ENCODE data around the gene ATOH7.
"Not testable (repeated sequence)": the region's sequence is repeated elsewhere in the genome, so short reads cannot be mapped to it uniquely, and the experiment has no call there.

ATOH7 gene

DNA sequence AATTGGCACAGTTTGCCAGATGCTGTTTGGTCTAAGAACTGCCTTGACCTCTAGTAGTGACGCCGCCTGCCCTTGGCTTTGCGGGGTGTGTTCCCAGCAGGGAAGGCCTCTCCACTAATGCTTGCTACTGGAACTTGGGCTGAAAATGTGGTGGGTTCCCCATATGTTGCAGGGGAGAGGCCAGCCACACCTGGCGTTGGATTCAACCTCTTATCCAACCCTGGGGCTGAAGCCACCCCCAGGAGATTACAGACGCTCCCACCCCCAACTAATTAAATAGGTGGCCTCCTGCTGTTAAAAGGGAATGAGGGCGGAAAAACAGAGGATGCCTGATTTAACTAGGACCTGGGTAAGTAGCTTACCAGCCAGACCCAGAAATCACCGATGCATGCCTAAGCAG, 19.2 kb upstream of the ATOH7 start:
- TF ChIP-seq, protein P1, sequence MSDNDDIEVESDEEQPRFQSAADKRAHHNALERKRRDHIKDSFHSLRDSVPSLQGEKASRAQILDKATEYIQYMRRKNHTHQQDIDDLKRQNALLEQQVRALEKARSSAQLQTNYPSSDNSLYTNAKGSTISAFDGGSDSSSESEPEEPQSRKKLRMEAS (IDR thresholded peaks at IDR 0.05; ENCODE audit: low read depth, low read length): no peak
- TF ChIP-seq, protein P2, sequence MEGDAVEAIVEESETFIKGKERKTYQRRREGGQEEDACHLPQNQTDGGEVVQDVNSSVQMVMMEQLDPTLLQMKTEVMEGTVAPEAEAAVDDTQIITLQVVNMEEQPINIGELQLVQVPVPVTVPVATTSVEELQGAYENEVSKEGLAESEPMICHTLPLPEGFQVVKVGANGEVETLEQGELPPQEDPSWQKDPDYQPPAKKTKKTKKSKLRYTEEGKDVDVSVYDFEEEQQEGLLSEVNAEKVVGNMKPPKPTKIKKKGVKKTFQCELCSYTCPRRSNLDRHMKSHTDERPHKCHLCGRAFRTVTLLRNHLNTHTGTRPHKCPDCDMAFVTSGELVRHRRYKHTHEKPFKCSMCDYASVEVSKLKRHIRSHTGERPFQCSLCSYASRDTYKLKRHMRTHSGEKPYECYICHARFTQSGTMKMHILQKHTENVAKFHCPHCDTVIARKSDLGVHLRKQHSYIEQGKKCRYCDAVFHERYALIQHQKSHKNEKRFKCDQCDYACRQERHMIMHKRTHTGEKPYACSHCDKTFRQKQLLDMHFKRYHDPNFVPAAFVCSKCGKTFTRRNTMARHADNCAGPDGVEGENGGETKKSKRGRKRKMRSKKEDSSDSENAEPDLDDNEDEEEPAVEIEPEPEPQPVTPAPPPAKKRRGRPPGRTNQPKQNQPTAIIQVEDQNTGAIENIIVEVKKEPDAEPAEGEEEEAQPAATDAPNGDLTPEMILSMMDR (IDR thresholded peaks at IDR 0.05; ENCODE audit: low read depth, low read length): no peak
- no peak for TF ChIP-seq POLR2A (IDR thresholded peaks at IDR 0.05; ENCODE audit: extremely low read depth, insufficient read length)
- no peak for TF ChIP-seq MYC (IDR thresholded peaks at IDR 0.05; ENCODE audit: low read depth, low read length)
- no peak overlapping the region for H3K4me3 ChIP-seq (ENCODE audit: low read depth, low read length)
- DNase-seq (ENCODE audit: low read depth): no peak

DNA sequence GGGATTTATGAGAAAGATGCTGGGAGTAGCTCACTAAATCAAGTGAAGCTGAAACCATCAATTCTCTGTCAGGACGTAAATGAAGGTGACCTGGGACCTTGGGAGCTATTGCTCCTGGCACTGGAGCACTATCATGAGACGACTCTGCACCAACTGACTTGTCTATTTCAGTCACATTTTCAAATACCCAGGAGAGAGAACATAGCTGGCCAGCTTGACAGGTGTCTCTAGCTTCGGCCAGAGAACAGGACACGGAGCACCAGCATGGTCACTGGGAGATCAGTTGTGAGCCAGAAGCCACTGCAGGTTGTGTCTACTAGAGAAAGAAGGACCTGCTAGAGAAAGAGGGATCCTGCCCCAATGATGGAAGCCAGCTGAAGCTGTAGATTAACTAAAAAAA, 17.4 kb upstream of the ATOH7 start:
- TF ChIP-seq, protein P2 (IDR thresholded peaks at IDR 0.05; ENCODE audit: low read depth, low read length): no peak
- TF ChIP-seq, protein P1 (IDR thresholded peaks at IDR 0.05; ENCODE audit: low read depth, low read length): no peak
- TF ChIP-seq MYC (IDR thresholded peaks at IDR 0.05; ENCODE audit: low read depth, low read length): no peak
- no peak for TF ChIP-seq POLR2A (IDR thresholded peaks at IDR 0.05; ENCODE audit: extremely low read depth, insufficient read length)
- no peak for DNase-seq (ENCODE audit: low read depth)
- H3K4me3 ChIP-seq (ENCODE audit: low read depth, low read length): no peak overlapping the region

- H3K4me3 ChIP-seq (ENCODE audit: low read depth, low read length): no peak overlapping the region
- TF ChIP-seq, protein P2 (IDR thresholded peaks at IDR 0.05; ENCODE audit: low read depth, low read length): no peak
- TF ChIP-seq POLR2A (IDR thresholded peaks at IDR 0.05; ENCODE audit: extremely low read depth, insufficient read length) (no peak), MYC (IDR thresholded peaks at IDR 0.05; ENCODE audit: low read depth, low read length) (no peak)
- TF ChIP-seq, protein P1 (IDR thresholded peaks at IDR 0.05; ENCODE audit: low read depth, low read length): no peak
- no peak for DNase-seq (ENCODE audit: low read depth)
Measured at GRCh38 chr10:68247931-68248330, 16.0 kb upstream of the ATOH7 start.

DNA sequence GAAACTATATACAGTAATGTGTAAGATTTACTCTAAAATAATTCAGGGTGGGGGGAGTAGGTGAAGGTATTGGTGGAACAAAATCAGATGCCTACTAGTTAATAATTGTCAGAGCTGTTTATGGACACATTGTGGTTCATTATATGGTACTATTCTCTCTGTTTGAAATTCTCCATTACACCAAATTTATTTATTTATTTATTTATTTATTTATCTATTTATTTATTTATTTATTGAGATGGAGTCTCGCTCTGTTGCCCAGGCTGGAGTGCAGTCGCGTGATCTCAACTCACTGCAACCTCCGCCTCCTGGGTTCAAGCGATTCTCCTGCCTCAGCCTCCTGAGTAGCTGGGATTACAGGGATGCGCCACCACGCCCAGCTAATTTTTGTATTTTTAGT, 14.5 kb upstream of the ATOH7 start:
- H3K4me3 ChIP-seq (ENCODE audit: low read depth, low read length); DNase-seq (ENCODE audit: low read depth): not testable (repeated sequence)

GRCh38 chr10:68242051-68242450, 10.1 kb upstream of the ATOH7 start:
- no peak for DNase-seq (ENCODE audit: low read depth)
- TF ChIP-seq POLR2A (IDR thresholded peaks at IDR 0.05; ENCODE audit: extremely low read depth, insufficient read length) (no peak), MYC (IDR thresholded peaks at IDR 0.05; ENCODE audit: low read depth, low read length) (no peak)
- TF ChIP-seq, protein P1 (IDR thresholded peaks at IDR 0.05; ENCODE audit: low read depth, low read length): no peak
- TF ChIP-seq, protein P2 (IDR thresholded peaks at IDR 0.05; ENCODE audit: low read depth, low read length): no peak
- H3K4me3 ChIP-seq (ENCODE audit: low read depth, low read length): no peak overlapping the region

GRCh38 chr10:68239596-68240150, 7.8 kb upstream of the ATOH7 start:
- H3K4me3 ChIP-seq (ENCODE audit: low read depth, low read length): no peak overlapping the region
- TF ChIP-seq MYC (IDR thresholded peaks at IDR 0.05; ENCODE audit: low read depth, low read length) (no peak), POLR2A (IDR thresholded peaks at IDR 0.05; ENCODE audit: extremely low read depth, insufficient read length) (no peak)
- TF ChIP-seq, protein P2 (IDR thresholded peaks at IDR 0.05; ENCODE audit: low read depth, low read length): no peak
- TF ChIP-seq, protein P1 (IDR thresholded peaks at IDR 0.05; ENCODE audit: low read depth, low read length): no peak
- DNase-seq (ENCODE audit: low read depth): no peak

Data from NB4 (cell line).